Transverse colon (tissue), 4 donors: ENCODE data around the gene KIAA1614. TPM values are rescaled to one million over a fixed set of nuclear protein-coding genes. Genes with fewer than 3 reads are reported as not detected.

Source experiments
- DNase-seq: peaks from one replicate; pipeline ENCODE4 v3.0.0-alpha.2; 2019
- H3K27ac ChIP-seq, 4 donors: fragments of 200-600 bp; sonication (generic); 2 replicates each; pipeline ENCODE4 v1.5.1; 2016 to 2018; ENCODE audit warnings: inconsistent platforms in 4 of 4
- H3K27me3 ChIP-seq: fragments of 200-600 bp; sonication (generic); 2 replicates; pipeline ENCODE4 v1.5.1; 2017; ENCODE audit warnings: inconsistent platforms
- H3K36me3 ChIP-seq, 4 donors: fragments of 200-600 bp; sonication (generic); 2 replicates each; pipeline ENCODE4 v1.5.1; 2017 to 2019; ENCODE audit warnings: inconsistent platforms in 4 of 4
- H3K4me1 ChIP-seq, 4 donors: fragments of 200-600 bp; sonication (generic); 2 replicates each; pipeline ENCODE4 v1.5.1; 2017 to 2020; ENCODE audit warnings: inconsistent platforms in 4 of 4
- H3K4me3 ChIP-seq, 4 donors: fragments of 200-600 bp; sonication (generic); 1 replicate in 1 of 4; 2 replicates in 3 of 4; pipeline versions ENCODE4 v1.5.1 to v1.6.1; 2017 to 2019; ENCODE audit warnings: inconsistent platforms in 4 of 4
- H3K9me3 ChIP-seq, 2 donors: fragments of 200-600 bp; sonication (generic); 2 replicates each; pipeline ENCODE4 v1.5.1; 2017 to 2019; ENCODE audit warnings: inconsistent platforms in 2 of 2
- EP300 ChIP-seq: sonication (generic); formaldehyde crosslinking; IDR thresholded peaks from one replicate; pipeline ENCODE4 v1.6.1; 2017; ENCODE audit warnings: antibody characterized with exemption, low read depth
- POLR2A ChIP-seq: fragments of 450-650 bp; IDR thresholded peaks from one replicate; pipeline ENCODE4 v1.6.1; 2016; ENCODE audit warnings: antibody characterized with exemption, mild to moderate bottlenecking, moderate library complexity
- POLR2AphosphoS5 ChIP-seq, 3 donors: sonication (generic); formaldehyde crosslinking; IDR thresholded peaks; one replicate each; pipeline ENCODE4 v1.6.1; 2016; ENCODE audit warnings: antibody characterized with exemption in 3 of 3
- WGBS, 2 donors: methylation state at CpG; one replicate each; pipeline ENCODE4 v1.1.5; 2018; ENCODE audit warnings: low coverage in 1 of 2; 5-methylcytosine and 5-hydroxymethylcytosine counted together
- in situ Hi-C, 4 donors: fragments of 200-750 bp; cut with MboI; loops; one replicate each; pipeline versions ENCODE4 v1.15.0 to v1.15.1; 2017; ENCODE audit warnings: low sequenced_read_pairs in 3 of 4, low pct_ligation_motif_present in 1 of 4, low pct_unique_long_range_greater_than_20kb in 1 of 4
- intact Hi-C: fragments of 100-400 bp; cut with DNase I; formaldehyde crosslinking; loops from one replicate; pipeline ENCODE4 v1.15.1; 2023; ENCODE audit warnings: low total_unique reads
- total RNA-seq, 4 donors: library from RNA; depleted of rRNA; stranded (reverse); fragments of >200 nt; gene quantifications; one replicate each; pipeline ENCODE4 v1.1.0, GENCODE V29; 2016
- TF ChIP-seq, protein P1 (sequence below), 5 experiments: fragments of 200-600 bp in 3 of 5; fragments of 450-650 bp in 2 of 5; sonication (generic) in 3 of 5; IDR thresholded peaks; 1 replicate in 2 of 5; 2 replicates in 3 of 5; pipeline ENCODE4 v1.5.1; 2016 to 2017; ENCODE audit warnings: antibody characterized with exemption in 5 of 5, inconsistent platforms in 3 of 5, mild to moderate bottlenecking in 2 of 5, moderate library complexity in 1 of 5

Gene KIAA1614
- total RNA-seq, 4 donors from 2014 or later = 2.3 to 9.4 (median 2.8) TPM

DNA sequence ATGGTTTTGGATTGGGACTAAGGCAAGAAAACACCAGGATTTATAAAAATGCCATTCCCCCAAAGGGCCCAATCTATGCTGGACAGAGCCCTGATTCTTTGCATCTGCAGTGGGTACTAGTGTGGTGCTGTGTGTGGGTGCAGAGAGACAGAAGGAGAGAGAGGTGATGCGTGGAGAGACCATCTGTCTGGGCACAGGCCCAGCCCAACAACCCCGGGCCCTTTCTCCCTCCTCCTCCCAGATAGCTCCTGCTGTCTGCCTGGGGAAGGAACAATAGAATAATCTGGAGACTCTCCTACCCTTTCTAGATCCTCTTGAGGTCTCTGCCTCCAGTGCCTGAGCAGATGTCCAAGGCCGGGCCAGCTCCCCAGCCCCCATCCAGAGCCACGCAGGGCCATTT is 15.1 kb downstream of the KIAA1614 start:
- no peak for DNase-seq
- 72% methylated on average over 4 of the region's 4 CpGs; no CpG with 5 or more reads in 1 of the 2 donors for WGBS, 2 donors
- Histone ChIP-seq H3K27ac (peak overlapping the region; percentile 20 to 78 (median 73)), H3K27me3 (no peaks in the 10 kb centered on the region), H3K4me1 (peaks cover 18 to 33% (median 26%) of the 10 kb centered on the region in 4 donors), H3K4me3 (no peak overlapping the region), H3K9me3 (no peaks in the 10 kb centered on the region), H3K36me3 (no peaks in the 10 kb centered on the region)
- TF ChIP-seq, protein P1, sequence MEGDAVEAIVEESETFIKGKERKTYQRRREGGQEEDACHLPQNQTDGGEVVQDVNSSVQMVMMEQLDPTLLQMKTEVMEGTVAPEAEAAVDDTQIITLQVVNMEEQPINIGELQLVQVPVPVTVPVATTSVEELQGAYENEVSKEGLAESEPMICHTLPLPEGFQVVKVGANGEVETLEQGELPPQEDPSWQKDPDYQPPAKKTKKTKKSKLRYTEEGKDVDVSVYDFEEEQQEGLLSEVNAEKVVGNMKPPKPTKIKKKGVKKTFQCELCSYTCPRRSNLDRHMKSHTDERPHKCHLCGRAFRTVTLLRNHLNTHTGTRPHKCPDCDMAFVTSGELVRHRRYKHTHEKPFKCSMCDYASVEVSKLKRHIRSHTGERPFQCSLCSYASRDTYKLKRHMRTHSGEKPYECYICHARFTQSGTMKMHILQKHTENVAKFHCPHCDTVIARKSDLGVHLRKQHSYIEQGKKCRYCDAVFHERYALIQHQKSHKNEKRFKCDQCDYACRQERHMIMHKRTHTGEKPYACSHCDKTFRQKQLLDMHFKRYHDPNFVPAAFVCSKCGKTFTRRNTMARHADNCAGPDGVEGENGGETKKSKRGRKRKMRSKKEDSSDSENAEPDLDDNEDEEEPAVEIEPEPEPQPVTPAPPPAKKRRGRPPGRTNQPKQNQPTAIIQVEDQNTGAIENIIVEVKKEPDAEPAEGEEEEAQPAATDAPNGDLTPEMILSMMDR (IDR thresholded peaks at IDR 0.05) = no peak
- no peak for TF ChIP-seq EP300
- no peak for TF ChIP-seq POLR2A
- TF ChIP-seq POLR2AphosphoS5 (IDR thresholded peaks at IDR 0.05) = no peak
- in situ Hi-C loops = no loop called here
- intact Hi-C loops = no loop called here

DNA sequence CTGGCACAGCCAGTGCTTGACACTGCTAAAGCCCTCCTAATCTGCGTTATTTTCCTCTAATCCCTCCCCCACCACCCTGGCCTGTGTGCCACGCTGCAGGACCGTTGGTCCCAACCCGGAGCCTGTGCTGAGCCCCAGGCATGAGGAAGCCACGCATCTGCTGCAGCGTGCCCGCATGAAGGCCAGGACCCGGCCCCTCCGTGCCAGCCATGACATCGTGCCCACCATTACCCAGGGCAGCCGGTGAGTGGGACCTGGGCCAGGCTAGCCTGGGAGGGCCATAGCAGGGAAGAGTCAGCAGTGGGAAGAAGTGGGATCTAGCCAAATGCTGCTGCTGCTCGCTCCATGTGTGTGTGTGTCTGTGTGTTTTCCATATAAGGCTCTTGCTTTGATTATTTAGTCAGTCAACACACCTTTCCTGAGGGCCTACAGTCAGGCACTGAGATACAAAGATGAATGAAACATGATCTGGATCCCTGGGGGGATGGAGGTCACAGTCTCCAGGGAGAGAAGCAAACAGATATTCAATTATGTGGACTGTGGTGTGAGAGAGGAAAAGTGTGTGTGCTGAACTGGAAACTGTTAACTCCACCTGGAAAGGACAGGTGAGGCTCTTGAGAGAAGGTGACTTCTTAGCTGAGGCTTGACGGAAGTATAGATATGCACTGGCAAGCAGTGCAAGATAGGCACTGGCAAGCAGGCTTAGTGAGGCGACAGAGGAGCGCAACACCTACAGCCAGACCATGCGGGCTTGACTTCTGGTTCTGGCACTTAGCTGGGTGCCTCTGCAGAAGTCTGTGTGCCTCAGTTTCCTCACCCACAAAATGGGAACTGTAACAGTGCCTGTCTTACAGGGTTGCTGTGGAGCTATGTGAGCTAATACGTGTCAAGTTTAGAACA is 15.9 kb downstream of the KIAA1614 start:
- no peaks in the 10 kb centered on the region for H3K27me3 ChIP-seq

DNA sequence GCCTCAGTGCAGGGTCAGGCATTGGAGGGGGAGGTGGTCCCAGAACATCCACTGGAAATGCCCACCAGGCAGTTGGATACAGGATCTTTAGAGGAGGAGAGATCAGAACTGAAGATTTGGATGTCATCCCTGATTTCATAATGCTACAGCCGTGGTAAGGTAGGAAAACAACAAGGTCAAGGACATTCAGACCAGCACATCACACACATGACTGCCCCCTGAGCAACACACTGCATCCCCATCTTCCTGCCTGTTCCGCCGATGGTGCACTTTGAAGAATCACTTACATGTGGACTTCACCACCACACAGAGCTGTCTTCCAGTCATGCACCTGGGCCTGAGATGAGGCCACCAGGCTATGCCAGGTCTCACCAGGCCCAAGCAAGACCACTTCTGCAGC is 16.7 kb downstream of the KIAA1614 start:
- Histone ChIP-seq H3K27me3 (no peaks in the 10 kb centered on the region), H3K27ac (no peak overlapping the region), H3K4me3 (no peak overlapping the region), H3K4me1 (peaks cover 18 to 33% (median 26%) of the 10 kb centered on the region in 4 donors), H3K9me3 (no peaks in the 10 kb centered on the region), H3K36me3 (no peaks in the 10 kb centered on the region)
- intact Hi-C loops (no loop called here), in situ Hi-C loops (no loop called here)
- TF ChIP-seq, protein P1 (IDR thresholded peaks at IDR 0.05) = no peak
- no peak for TF ChIP-seq POLR2A
- TF ChIP-seq POLR2AphosphoS5 (IDR thresholded peaks at IDR 0.05) = no peak
- no peak for TF ChIP-seq EP300
- DNase-seq = no peak
- 81 to 86% methylated on average over 3 of the region's 3 CpGs for WGBS, 2 donors

More for the DNA sequence above, 15.9 kb downstream of the KIAA1614 start:
- Histone ChIP-seq H3K4me3 (no peak overlapping the region), H3K27ac (peak overlapping the region; percentile 20 to 78 (median 73)), H3K9me3 (no peaks in the 10 kb centered on the region), H3K36me3 (no peaks in the 10 kb centered on the region), H3K4me1 (peaks cover 18 to 33% (median 26%) of the 10 kb centered on the region in 4 donors)
- intact Hi-C loops (no loop called here), in situ Hi-C loops (no loop called here)
- WGBS, 2 donors = 72 to 88% methylated on average over 1 to 17 of the region's 17 CpGs
- no peak for DNase-seq
- TF ChIP-seq POLR2A = no peak
- TF ChIP-seq EP300 = no peak
- TF ChIP-seq POLR2AphosphoS5 (IDR thresholded peaks at IDR 0.05) = no peak
- TF ChIP-seq, protein P1 (IDR thresholded peaks at IDR 0.05) = no peak

DNA sequence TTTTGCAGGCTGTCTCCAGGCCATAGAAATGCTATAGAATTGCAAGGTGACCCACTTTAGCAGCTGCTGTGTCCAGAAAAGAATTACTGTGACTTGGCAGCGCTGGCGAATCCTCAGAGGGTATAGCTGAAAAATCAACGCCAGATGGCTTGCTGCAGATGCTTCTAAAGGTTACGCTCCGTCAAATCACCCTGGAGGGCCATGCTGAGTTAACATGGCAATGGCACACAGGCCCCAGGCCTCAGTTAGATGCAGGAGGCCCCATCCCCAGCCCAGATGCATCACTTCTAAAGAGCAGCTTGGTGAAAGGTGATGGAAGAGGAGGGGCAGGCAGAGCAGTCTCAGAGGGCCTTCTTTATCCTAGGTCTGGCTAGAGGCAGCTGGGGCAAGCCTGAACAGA is 18.0 kb downstream of the KIAA1614 start:
- Histone ChIP-seq H3K36me3 (no peaks in the 10 kb centered on the region), H3K27ac (no peak overlapping the region), H3K4me3 (no peak overlapping the region), H3K9me3 (no peaks in the 10 kb centered on the region), H3K4me1 (peaks cover 16 to 27% (median 21%) of the 10 kb centered on the region in 4 donors), H3K27me3 (no peaks in the 10 kb centered on the region)
- TF ChIP-seq POLR2AphosphoS5 (IDR thresholded peaks at IDR 0.05) (no peak), EP300 (no peak), POLR2A (no peak)
- TF ChIP-seq, protein P1 (IDR thresholded peaks at IDR 0.05) = no peak
- 87 to 94% methylated on average over 4 to 5 of the region's 5 CpGs for WGBS, 2 donors
- intact Hi-C loops = no loop called here
- DNase-seq = no peak
- in situ Hi-C loops = no loop called here
